Hepatocyte (in vitro differentiated cells): ENCODE data around the gene XPO5. TPM values are rescaled to one million over a fixed set of nuclear protein-coding genes. Genes with fewer than 3 reads are reported as not detected.

ENCODE experiments used
- DNase-seq: peaks from one replicate; pipeline ENCODE4 v3.0.0-alpha.2; 2016; ENCODE audit warnings: low spot score
- H2AFZ ChIP-seq: fragments of 200-600 bp; sonication (generic); 2 replicates; pipeline ENCODE4 v1.6.0; 2016; ENCODE audit warnings: antibody characterized with exemption, mild to moderate bottlenecking
- H3K27ac ChIP-seq: fragments of 200-600 bp; sonication (generic); 2 replicates; pipeline ENCODE4 v1.5.1; 2016; ENCODE audit warnings: mild to moderate bottlenecking
- H3K27me3 ChIP-seq: fragments of 200-600 bp; sonication (generic); 2 replicates; pipeline ENCODE4 v1.6.1; 2016
- H3K36me3 ChIP-seq: fragments of 200-600 bp; sonication (generic); replicated peaks from 2 replicates; pipeline ENCODE4 v1.5.1; 2016; ENCODE audit warnings: low read depth; ENCODE audit not compliant: insufficient read depth
- H3K4me1 ChIP-seq: fragments of 200-600 bp; sonication (generic); 2 replicates; pipeline ENCODE4 v1.5.1; 2016; ENCODE audit warnings: mild to moderate bottlenecking, moderate library complexity; ENCODE audit not compliant: insufficient read depth
- H3K4me2 ChIP-seq: fragments of 200-600 bp; sonication (generic); 2 replicates; pipeline ENCODE4 v1.6.0; 2016
- H3K4me3 ChIP-seq: fragments of 200-600 bp; sonication (generic); 2 replicates; pipeline ENCODE4 v1.5.1; 2016; ENCODE audit warnings: mild to moderate bottlenecking
- H3K79me2 ChIP-seq: fragments of 200-600 bp; sonication (generic); 2 replicates; pipeline ENCODE4 v1.6.0; 2017; ENCODE audit warnings: mild to moderate bottlenecking
- H3K9me2 ChIP-seq: fragments of 200-600 bp; sonication (generic); replicated peaks from 2 replicates; pipeline ENCODE4 v1.6.0; 2017; ENCODE audit warnings: mild to moderate bottlenecking; ENCODE audit not compliant: insufficient read depth
- H3K9me3 ChIP-seq: fragments of 200-600 bp; sonication (generic); 2 replicates; pipeline ENCODE4 v1.5.1; 2016; ENCODE audit warnings: low read depth, mild to moderate bottlenecking
- H4K20me1 ChIP-seq: fragments of 200-600 bp; sonication (generic); 2 replicates; pipeline ENCODE4 v1.6.0; 2016; ENCODE audit warnings: mild to moderate bottlenecking; ENCODE audit not compliant: insufficient read depth, poor library complexity, severe bottlenecking
- EZH2 ChIP-seq: fragments of 200-600 bp; sonication (generic); IDR thresholded peaks from 2 replicates; pipeline ENCODE4 v1.6.1; 2016; ENCODE audit warnings: antibody characterized with exemption, mild to moderate bottlenecking, borderline replicate concordance
- EZH2phosphoT487 ChIP-seq: fragments of 200-600 bp; sonication (generic); IDR thresholded peaks from one replicate; pipeline ENCODE4 v1.6.1; 2018; ENCODE audit warnings: antibody characterized with exemption, mild to moderate bottlenecking, low read depth, moderate library complexity; ENCODE audit not compliant: unreplicated experiment, severe bottlenecking
- WGBS: methylation state at CpG from one replicate; pipeline ENCODE4 v1.1.6; 2016; ENCODE audit warnings: low lambda C conversion rate; ENCODE audit errors: missing lambda C conversion rate; 5-methylcytosine and 5-hydroxymethylcytosine counted together
- polyA plus RNA-seq: library from polyadenylated mRNA; unstranded; fragments of >200 nt; fragmentation: Nextera tagmentation; extraction: Ambion mirVana; gene quantifications from 2 replicates; pipeline ENCODE4 v1.2.1, GENCODE V29; 2016
- total RNA-seq: library from RNA; depleted of rRNA; stranded (reverse); fragments of >200 nt; gene quantifications from 2 replicates; pipeline ENCODE4 v1.2.3, GENCODE V29; 2014
- TF ChIP-seq, protein P1 (sequence below): fragments of 200-600 bp; sonication (generic); IDR thresholded peaks from 2 replicates; pipeline ENCODE4 v1.5.1; 2016; ENCODE audit warnings: antibody characterized with exemption, mild to moderate bottlenecking; ENCODE audit not compliant: poor library complexity

XPO5 gene
- total and polyA plus RNA-seq, 2 experiments from 2014 or later = 16.2 to 23.4 TPM

GRCh38 chr6:43515808-43516207, 60.0 kb downstream of the XPO5 start:
- Histone ChIP-seq H3K27ac (peak overlapping the region; percentile 87), H3K9me3 (no peaks in the 10 kb centered on the region), H3K4me2 (peak overlapping the region; percentile 95), H2AFZ (no peak overlapping the region), H3K9me2 (no peaks in the 10 kb centered on the region), H4K20me1 (peaks cover 10% of the 10 kb centered on the region), H3K4me3 (peak overlapping the region; percentile 73), H3K4me1 (peaks cover 20% of the 10 kb centered on the region), H3K79me2 (peaks cover 49% of the 10 kb centered on the region), H3K36me3 (no peaks in the 10 kb centered on the region), H3K27me3 (no peaks in the 10 kb centered on the region)
- TF ChIP-seq EZH2 (no peak), EZH2phosphoT487 (no peak)
- TF ChIP-seq, protein P1, sequence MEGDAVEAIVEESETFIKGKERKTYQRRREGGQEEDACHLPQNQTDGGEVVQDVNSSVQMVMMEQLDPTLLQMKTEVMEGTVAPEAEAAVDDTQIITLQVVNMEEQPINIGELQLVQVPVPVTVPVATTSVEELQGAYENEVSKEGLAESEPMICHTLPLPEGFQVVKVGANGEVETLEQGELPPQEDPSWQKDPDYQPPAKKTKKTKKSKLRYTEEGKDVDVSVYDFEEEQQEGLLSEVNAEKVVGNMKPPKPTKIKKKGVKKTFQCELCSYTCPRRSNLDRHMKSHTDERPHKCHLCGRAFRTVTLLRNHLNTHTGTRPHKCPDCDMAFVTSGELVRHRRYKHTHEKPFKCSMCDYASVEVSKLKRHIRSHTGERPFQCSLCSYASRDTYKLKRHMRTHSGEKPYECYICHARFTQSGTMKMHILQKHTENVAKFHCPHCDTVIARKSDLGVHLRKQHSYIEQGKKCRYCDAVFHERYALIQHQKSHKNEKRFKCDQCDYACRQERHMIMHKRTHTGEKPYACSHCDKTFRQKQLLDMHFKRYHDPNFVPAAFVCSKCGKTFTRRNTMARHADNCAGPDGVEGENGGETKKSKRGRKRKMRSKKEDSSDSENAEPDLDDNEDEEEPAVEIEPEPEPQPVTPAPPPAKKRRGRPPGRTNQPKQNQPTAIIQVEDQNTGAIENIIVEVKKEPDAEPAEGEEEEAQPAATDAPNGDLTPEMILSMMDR = no peak
- WGBS = 86% methylated on average over 9 of the region's 9 CpGs
- no peak for DNase-seq

DNA sequence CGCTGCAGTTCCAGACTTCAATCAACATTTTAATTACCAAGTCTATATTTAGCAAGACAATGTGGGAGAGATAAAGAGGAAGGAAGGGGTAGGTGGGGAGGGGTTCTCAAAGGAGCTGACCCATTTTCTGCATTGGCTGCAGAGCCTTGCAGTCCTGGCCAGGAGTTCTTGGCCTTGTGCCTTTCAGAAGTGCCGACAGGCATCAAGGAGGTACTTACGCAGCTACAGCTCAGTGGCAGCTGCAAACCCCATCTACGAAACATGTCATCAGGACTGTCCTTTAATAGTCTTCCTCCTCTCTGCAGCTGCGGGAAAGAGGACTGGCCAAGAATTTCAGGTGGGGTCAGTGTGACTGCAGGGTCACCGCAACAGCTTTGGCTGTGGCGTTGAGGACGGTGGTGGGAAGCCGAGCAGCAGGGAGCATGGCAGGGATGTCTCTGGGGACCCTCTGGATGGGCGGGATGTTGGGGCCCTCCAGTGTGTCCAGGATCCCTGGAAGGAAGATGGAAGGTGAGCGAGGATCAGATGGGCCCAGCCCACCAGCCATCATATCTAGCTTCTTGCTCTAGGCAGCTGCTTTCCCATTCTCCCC, 63.9 kb downstream of the XPO5 start:
- Histone ChIP-seq H4K20me1 (peaks cover 10% of the 10 kb centered on the region), H3K4me2 (no peak overlapping the region), H3K9me3 (no peaks in the 10 kb centered on the region), H3K4me1 (peaks cover 24% of the 10 kb centered on the region), H3K27ac (no peak overlapping the region), H3K9me2 (no peaks in the 10 kb centered on the region), H3K79me2 (peaks cover 23% of the 10 kb centered on the region), H2AFZ (no peak overlapping the region), H3K36me3 (no peaks in the 10 kb centered on the region), H3K4me3 (no peak overlapping the region), H3K27me3 (peaks cover 12% of the 10 kb centered on the region)
- DNase-seq = no peak
- 94% methylated on average over 11 of the region's 11 CpGs for WGBS
- TF ChIP-seq EZH2 = no peak
- TF ChIP-seq EZH2phosphoT487 = no peak
- TF ChIP-seq, protein P1 = no peak

- H3K4me3 ChIP-seq = no peak overlapping the region
- H3K9me3 ChIP-seq = no peaks in the 10 kb centered on the region
- peaks cover 24% of the 10 kb centered on the region for H3K4me1 ChIP-seq
- no peaks in the 10 kb centered on the region for H3K9me2 ChIP-seq
- peaks cover 10% of the 10 kb centered on the region for H4K20me1 ChIP-seq
- TF ChIP-seq EZH2 = no peak
- TF ChIP-seq, protein P1 = no peak
- no peak for TF ChIP-seq EZH2phosphoT487
- no peak for DNase-seq
- H3K27me3 ChIP-seq = peaks cover 12% of the 10 kb centered on the region
- H3K79me2 ChIP-seq = peaks cover 15% of the 10 kb centered on the region
- WGBS = 86% methylated on average over 10 of the region's 10 CpGs
- H3K36me3 ChIP-seq = no peaks in the 10 kb centered on the region
- no peak overlapping the region for H2AFZ ChIP-seq
- peak overlapping the region; percentile 99 for H3K4me2 ChIP-seq
- no peak overlapping the region for H3K27ac ChIP-seq
Measured at GRCh38 chr6:43510827-43511163, 65.0 kb downstream of the XPO5 start.
